Osteoblast (primary cell): Measurements from ENCODE around the gene CTCFL. TPM values are rescaled to one million over a fixed set of nuclear protein-coding genes. Genes with fewer than 3 reads are reported as not detected.

ENCODE experiments used
- DNase-seq: peaks from one replicate; pipeline ENCODE4 v3.0.0; 2011; ENCODE audit warnings: low spot score, mixed read lengths; ENCODE audit not compliant: insufficient read length; ENCODE audit errors: missing footprints
- H2AFZ ChIP-seq: 2 replicates; pipeline ENCODE4 v1.6.0; 2011; ENCODE audit warnings: mild to moderate bottlenecking, low read length
- H3K27ac ChIP-seq: 2 replicates; pipeline ENCODE4 v1.5.1; 2011; ENCODE audit warnings: mild to moderate bottlenecking, low read depth, low read length, moderate library complexity
- H3K27me3 ChIP-seq: 2 replicates; pipeline ENCODE4 v1.6.0; 2012; ENCODE audit warnings: mild to moderate bottlenecking, control low read depth, inconsistent platforms, low read length, moderate library complexity; ENCODE audit not compliant: insufficient read depth
- H3K36me3 ChIP-seq: 2 replicates; pipeline ENCODE4 v1.5.1; 2011; ENCODE audit warnings: mild to moderate bottlenecking, low read length, control low read depth, moderate library complexity; ENCODE audit not compliant: insufficient read depth
- H3K4me1 ChIP-seq: 2 replicates; pipeline ENCODE4 v1.5.1; 2011; ENCODE audit warnings: mild to moderate bottlenecking, low read length, control low read depth, moderate library complexity; ENCODE audit not compliant: insufficient read depth
- H3K4me2 ChIP-seq: 2 replicates; pipeline ENCODE4 v1.6.0; 2011; ENCODE audit warnings: mild to moderate bottlenecking, low read length; ENCODE audit not compliant: insufficient read depth
- H3K4me3 ChIP-seq: fragments of 200-600 bp; sonication (generic); 3 replicates; pipeline ENCODE4 v1.5.1; 2012; ENCODE audit warnings: mild to moderate bottlenecking, low read length, inconsistent platforms; ENCODE audit not compliant: insufficient read depth
- H3K79me2 ChIP-seq: 2 replicates; pipeline ENCODE4 v1.6.0; 2012; ENCODE audit warnings: mild to moderate bottlenecking, low read length, control low read depth, inconsistent platforms; ENCODE audit not compliant: insufficient read depth
- H3K9me3 ChIP-seq: 2 replicates; pipeline ENCODE4 v1.5.1; 2011; ENCODE audit warnings: low read depth, low read length, control low read depth
- H4K20me1 ChIP-seq: 2 replicates; pipeline ENCODE4 v1.6.0; 2012; ENCODE audit warnings: mild to moderate bottlenecking, low read length, control low read depth; ENCODE audit not compliant: insufficient read depth
- total RNA-seq: library from RNA; depleted of rRNA; stranded (reverse); fragments of >200 nt; gene quantifications from 2 replicates; pipeline ENCODE4 v1.2.3, GENCODE V29; 2012
- TF ChIP-seq, protein P1 (sequence below): IDR thresholded peaks from 2 replicates; pipeline ENCODE4 v1.5.1; 2011; ENCODE audit warnings: mild to moderate bottlenecking, low read depth, low read length, moderate library complexity; ENCODE audit errors: extremely low read depth

Gene CTCFL
- total RNA-seq, 1 donor, result not detected

DNA sequence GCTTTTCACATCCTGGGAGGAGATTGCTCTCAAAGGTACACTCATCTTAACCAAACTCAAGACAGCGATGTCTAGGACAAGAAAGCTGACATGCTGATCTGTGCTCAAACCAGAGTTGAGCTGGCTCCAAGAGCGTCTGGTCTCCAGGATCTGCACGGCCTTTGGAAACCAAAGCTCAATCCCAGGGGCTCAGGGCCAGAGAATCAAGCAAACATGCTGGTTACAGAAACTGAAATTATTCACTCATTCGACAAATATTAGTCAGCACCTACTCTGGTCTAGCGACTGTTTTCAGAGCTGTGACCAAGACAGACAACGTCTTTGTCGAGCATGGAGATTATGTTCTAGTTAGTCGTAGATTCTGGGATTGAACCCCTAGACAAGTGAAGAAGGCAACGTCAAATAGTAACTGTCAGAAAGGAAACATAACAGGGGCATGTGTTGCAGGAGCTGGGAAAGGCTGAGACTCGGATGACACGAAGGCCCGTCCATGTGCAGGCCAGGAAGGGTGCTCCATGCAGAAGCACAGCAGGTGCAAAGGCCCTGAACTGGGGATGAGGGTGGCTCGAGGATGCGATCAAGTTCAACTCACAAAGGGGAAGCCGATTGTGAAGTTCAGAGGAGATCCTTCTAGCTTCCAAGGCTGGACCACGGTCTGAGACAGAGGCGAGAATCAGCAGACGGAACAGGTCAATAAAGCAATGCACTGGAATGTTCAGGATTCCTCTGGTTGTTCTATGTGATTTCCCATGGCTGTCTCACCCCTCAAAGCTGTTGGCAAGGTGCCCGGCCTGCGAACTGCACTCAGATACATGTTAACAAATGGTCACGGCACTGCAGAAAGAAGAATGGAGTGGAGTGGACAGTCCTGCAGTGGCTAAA, 23.5 kb upstream of the CTCFL start:
- DNase-seq, result no peak
- H3K27ac ChIP-seq, result no peak overlapping the region
- TF ChIP-seq, protein P1, sequence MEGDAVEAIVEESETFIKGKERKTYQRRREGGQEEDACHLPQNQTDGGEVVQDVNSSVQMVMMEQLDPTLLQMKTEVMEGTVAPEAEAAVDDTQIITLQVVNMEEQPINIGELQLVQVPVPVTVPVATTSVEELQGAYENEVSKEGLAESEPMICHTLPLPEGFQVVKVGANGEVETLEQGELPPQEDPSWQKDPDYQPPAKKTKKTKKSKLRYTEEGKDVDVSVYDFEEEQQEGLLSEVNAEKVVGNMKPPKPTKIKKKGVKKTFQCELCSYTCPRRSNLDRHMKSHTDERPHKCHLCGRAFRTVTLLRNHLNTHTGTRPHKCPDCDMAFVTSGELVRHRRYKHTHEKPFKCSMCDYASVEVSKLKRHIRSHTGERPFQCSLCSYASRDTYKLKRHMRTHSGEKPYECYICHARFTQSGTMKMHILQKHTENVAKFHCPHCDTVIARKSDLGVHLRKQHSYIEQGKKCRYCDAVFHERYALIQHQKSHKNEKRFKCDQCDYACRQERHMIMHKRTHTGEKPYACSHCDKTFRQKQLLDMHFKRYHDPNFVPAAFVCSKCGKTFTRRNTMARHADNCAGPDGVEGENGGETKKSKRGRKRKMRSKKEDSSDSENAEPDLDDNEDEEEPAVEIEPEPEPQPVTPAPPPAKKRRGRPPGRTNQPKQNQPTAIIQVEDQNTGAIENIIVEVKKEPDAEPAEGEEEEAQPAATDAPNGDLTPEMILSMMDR, result no peak
- peaks cover 30% of the 10 kb centered on the region for H3K27me3 ChIP-seq
- H3K79me2 ChIP-seq, result no peaks in the 10 kb centered on the region
- no peak overlapping the region for H3K4me3 ChIP-seq
- no peaks in the 10 kb centered on the region for H3K4me1 ChIP-seq
- no peak overlapping the region for H2AFZ ChIP-seq
- no peaks in the 10 kb centered on the region for H4K20me1 ChIP-seq
- H3K4me2 ChIP-seq, result no peak overlapping the region
- H3K36me3 ChIP-seq, result no peaks in the 10 kb centered on the region
- no peaks in the 10 kb centered on the region for H3K9me3 ChIP-seq

DNA sequence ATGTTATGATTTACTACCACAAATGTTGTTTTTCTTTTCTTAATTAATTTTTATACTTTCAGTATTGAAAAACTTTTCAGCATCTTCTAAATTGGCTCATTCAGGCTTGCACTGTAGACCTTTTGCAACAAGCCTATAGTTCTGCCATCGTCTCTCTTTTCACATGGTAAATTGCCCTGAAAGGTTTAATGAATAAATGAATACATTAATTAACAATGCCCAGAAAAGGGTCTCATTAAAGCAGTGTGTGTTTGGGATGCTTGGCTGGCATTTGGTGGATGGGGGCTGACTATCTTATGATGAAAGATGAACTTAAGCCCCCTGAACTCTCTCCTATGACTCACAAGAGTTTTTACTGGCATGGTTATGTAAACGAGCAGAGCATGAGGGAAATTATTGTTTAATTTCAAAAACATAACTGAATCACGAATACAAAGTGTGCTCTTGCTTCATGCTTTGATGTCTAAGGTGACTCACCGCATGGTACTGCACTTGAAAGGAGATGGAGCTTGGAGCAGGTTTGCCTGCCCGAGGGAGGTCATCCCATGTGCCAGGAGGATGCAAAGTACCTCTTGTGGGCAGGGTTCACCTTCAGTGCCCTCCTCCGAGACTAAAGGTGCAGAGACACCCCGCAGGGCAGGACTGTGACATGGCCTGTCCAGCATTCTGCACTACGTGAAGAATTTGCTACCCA, 22.2 kb upstream of the CTCFL start:
- TF ChIP-seq, protein P1, result no peak
- Histone ChIP-seq H3K27ac (no peak overlapping the region), H3K36me3 (no peaks in the 10 kb centered on the region), H3K4me3 (no peak overlapping the region), H2AFZ (no peak overlapping the region), H4K20me1 (no peaks in the 10 kb centered on the region), H3K79me2 (no peaks in the 10 kb centered on the region), H3K4me1 (no peaks in the 10 kb centered on the region), H3K4me2 (no peak overlapping the region), H3K27me3 (peaks cover 31% of the 10 kb centered on the region), H3K9me3 (no peaks in the 10 kb centered on the region)
- DNase-seq, result no peak

DNA sequence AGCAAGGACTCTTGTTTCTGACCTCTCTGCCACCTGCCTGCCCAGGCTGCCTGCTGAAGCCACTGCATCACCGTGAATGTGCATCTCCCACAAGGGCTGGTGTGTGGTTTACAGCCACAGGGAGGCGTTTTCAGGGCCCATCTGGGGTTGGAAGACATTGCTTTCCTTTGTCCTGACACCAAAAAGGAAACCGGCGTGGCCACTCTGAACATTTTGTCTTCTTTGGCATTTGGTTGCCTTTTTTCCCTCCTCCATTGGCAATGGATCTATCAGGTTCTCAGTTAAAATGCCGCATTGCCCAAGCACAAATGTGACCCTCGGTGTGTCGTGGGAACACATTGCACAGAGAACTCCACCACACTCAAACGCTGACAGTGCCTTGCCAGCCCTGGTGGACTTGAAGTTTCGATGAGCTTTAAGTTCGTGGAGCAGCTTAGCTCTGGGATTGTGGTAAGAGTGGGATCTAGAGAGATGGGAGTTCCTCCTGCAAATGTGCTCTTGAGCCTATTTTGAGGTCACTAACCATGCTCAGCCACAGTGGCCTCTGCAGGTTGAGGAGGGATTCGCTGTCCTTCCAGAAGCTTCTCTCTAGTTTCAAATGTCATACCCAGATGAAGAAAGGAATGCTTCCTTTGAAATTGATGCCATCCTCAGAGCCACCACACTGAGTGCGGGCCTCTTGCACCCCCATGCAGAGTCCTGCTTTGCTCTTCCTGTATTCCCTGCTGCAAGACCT, 21.2 kb upstream of the CTCFL start:
- H3K4me3 ChIP-seq, result no peak overlapping the region
- H3K4me1 ChIP-seq, result no peaks in the 10 kb centered on the region
- DNase-seq, result no peak
- H2AFZ ChIP-seq, result no peak overlapping the region
- H3K79me2 ChIP-seq, result no peaks in the 10 kb centered on the region
- H3K4me2 ChIP-seq, result no peak overlapping the region
- H4K20me1 ChIP-seq, result no peaks in the 10 kb centered on the region
- no peak overlapping the region for H3K27ac ChIP-seq
- H3K9me3 ChIP-seq, result no peaks in the 10 kb centered on the region
- H3K36me3 ChIP-seq, result no peaks in the 10 kb centered on the region
- H3K27me3 ChIP-seq, result peaks cover 31% of the 10 kb centered on the region
- TF ChIP-seq, protein P1, result no peak
